Psoas muscle (tissue), 8 donors: ENCODE measurements around the gene PLGRKT. TPM values are rescaled to one million over a fixed set of nuclear protein-coding genes. Genes with fewer than 3 reads are reported as not detected.
A peak's percentile ranks its signal among the peaks of the same experiment; 100 is the strongest.

Experiments used
- ATAC-seq, 4 donors: fragments of 200-7000 bp; cut with Tn5 transposase; one replicate each; pipeline ENCODE4 v1.9.1; 2020; ENCODE audit warnings: moderate library complexity in 3 of 4, mild to moderate bottlenecking in 2 of 4
- DNase-seq, 2 donors: peaks; one replicate each; pipeline ENCODE4 v3.0.0-alpha.2; 2020
- H3K27ac ChIP-seq: fragments of 200-600 bp; one replicate; pipeline ENCODE4 v1.8.0; 2022
- H3K27me3 ChIP-seq, 3 donors: fragments of 200-600 bp in 1 of 3; one replicate each; pipeline versions ENCODE4 v1.6.1 to v1.8.0; 2013 to 2022; ENCODE audit warnings: low read length in 2 of 3, mild to moderate bottlenecking in 2 of 3, moderate library complexity in 1 of 3; ENCODE audit not compliant: insufficient read depth in 3 of 3
- H3K36me3 ChIP-seq, 2 donors: fragments of 200-600 bp in 1 of 2; one replicate each; pipeline versions ENCODE4 v1.6.1 to v1.8.0; 2013 to 2022; ENCODE audit warnings: low read depth in 1 of 2, mild to moderate bottlenecking in 1 of 2, moderate library complexity in 1 of 2; ENCODE audit not compliant: insufficient read depth in 1 of 2
- H3K4me1 ChIP-seq: fragments of 200-600 bp; one replicate; pipeline ENCODE4 v1.8.0; 2022
- H3K4me3 ChIP-seq: fragments of 200-600 bp; one replicate; pipeline ENCODE4 v1.8.0; 2022; ENCODE audit warnings: mild to moderate bottlenecking
- H3K9me3 ChIP-seq: fragments of 200-600 bp; one replicate; pipeline ENCODE4 v1.8.0; 2022
- WGBS, 3 donors: extraction: QIAGEN DNeasy Blood & Tissue Kit; methylation state at CpG; one replicate each; pipeline versions ENCODE4 v1.1.6 to v1.1.7; 2013; 5-methylcytosine and 5-hydroxymethylcytosine counted together
- intact Hi-C, 2 donors: fragments of 100-400 bp; cut with DNase I; formaldehyde crosslinking; loops; one replicate each; pipeline versions ENCODE4 v1.11.0 to v1.14.2; 2022
- polyA plus RNA-seq, 3 donors: library from polyadenylated mRNA; stranded (reverse); fragments of 200-250 nt; gene quantifications; one replicate each; pipeline ENCODE4 v1.2.3, GENCODE V29; 2013
- total RNA-seq, 4 donors: library from RNA; stranded (reverse); fragmentation: NEBNext Ultra II Directional in 2 of 4; extraction: Animal tissue kit (Norgen Biotek cat#: 25700) in 2 of 4; gene quantifications; one replicate each; pipeline versions ENCODE4 v1.2.1 to v1.2.4, GENCODE V29; 2021 to 2023
- TF ChIP-seq, protein P1 (sequence below): fragments of 200-600 bp; IDR thresholded peaks from one replicate; pipeline ENCODE4 v1.8.0; 2022; ENCODE audit warnings: antibody characterized with exemption
- donor health status: healthy with polysubstance abuse.
- donor health status: DM: no; HTN: no; CAD: no; lungs with moderate emphysema.
- donor health status: Bipolar disorder and iron deficiency.
- donor health status: healthy.
- donor health status: DM: yes; HTN: yes; CAD: no.
- donor health status: DM: no; HTN: no; CAD: no.
- donor health status: DM: no; HTN: no; CAD: no.
- donor health status: DM: yes; HTN: yes; CAD: no.

The PLGRKT gene
- total and polyA plus RNA-seq, 7 donors, result 21.4 to 50.4 (median 26.4) TPM

- Histone ChIP-seq H3K4me3 (no peak overlapping the region), H3K36me3 (peaks cover 0 to 29% of the 10 kb centered on the region in 2 donors), H3K4me1 (no peaks in the 10 kb centered on the region), H3K9me3 (no peaks in the 10 kb centered on the region), H3K27me3 (no peaks in the 10 kb centered on the region), H3K27ac (no peak overlapping the region)
- TF ChIP-seq, protein P1, sequence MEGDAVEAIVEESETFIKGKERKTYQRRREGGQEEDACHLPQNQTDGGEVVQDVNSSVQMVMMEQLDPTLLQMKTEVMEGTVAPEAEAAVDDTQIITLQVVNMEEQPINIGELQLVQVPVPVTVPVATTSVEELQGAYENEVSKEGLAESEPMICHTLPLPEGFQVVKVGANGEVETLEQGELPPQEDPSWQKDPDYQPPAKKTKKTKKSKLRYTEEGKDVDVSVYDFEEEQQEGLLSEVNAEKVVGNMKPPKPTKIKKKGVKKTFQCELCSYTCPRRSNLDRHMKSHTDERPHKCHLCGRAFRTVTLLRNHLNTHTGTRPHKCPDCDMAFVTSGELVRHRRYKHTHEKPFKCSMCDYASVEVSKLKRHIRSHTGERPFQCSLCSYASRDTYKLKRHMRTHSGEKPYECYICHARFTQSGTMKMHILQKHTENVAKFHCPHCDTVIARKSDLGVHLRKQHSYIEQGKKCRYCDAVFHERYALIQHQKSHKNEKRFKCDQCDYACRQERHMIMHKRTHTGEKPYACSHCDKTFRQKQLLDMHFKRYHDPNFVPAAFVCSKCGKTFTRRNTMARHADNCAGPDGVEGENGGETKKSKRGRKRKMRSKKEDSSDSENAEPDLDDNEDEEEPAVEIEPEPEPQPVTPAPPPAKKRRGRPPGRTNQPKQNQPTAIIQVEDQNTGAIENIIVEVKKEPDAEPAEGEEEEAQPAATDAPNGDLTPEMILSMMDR, result no peak
- intact Hi-C loops, result loop anchor here in 1 of 2 donors (10.0 kb wide), 2 partner anchors 405 to 685 kb away; partner anchors contain the start of genes AK3 and ERMP1
- ATAC-seq (no peak), DNase-seq (no peak)
- 82 to 88% (median 86%) methylated on average over 10 of the region's 10 CpGs for WGBS, 3 donors
Measured at GRCh38 chr9:5429873-5430564, 7.7 kb downstream of the PLGRKT start.

DNA sequence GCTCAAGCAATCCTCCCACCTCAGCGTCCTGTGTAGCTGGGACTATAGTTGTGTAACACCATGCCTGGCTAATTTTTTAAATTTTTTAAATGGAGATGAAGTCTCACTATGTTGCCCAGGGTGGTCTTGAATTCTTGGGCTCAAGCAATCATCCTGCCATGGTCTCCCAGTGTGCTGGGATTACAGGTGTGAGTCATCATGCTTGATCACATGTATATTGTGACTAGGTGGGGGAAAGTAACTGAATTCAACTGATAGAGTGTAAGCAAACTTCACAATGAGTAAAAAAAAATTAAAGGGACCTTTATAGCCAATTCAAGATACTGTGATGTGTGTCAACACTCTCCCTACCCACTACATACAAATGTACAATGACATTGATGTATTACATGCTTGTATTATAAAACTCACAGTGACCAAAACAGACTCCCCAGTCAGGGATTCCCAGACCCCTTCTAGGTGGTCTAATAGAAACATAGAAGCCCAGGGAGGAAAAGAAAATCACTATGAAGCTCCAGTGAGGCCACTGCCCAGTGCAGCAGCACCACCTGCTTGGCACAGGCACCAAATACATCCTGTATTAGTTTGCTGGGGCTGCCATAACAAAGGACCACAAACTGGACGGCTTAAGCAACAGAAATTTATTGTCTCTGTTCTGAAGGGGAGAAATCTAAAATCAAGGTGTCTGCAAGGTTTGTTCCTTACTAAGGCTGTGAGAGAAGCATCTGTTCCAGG lies 8.8 kb downstream of the PLGRKT start:
- TF ChIP-seq, protein P1, result no peak
- ATAC-seq (peak in 1 of 4 donors; percentile 42), DNase-seq (no peak)
- Histone ChIP-seq H3K4me3 (no peak overlapping the region), H3K36me3 (peaks cover 0 to 27% of the 10 kb centered on the region in 2 donors), H3K27me3 (no peaks in the 10 kb centered on the region), H3K27ac (no peak overlapping the region), H3K9me3 (no peaks in the 10 kb centered on the region), H3K4me1 (no peaks in the 10 kb centered on the region)
- 87 to 92% (median 91%) methylated on average over 2 of the region's 2 CpGs for WGBS, 3 donors
- intact Hi-C loops, result no loop called here

- Histone ChIP-seq H3K4me3 (no peak overlapping the region), H3K4me1 (no peaks in the 10 kb centered on the region), H3K9me3 (no peaks in the 10 kb centered on the region), H3K27me3 (no peaks in the 10 kb centered on the region), H3K27ac (no peak overlapping the region), H3K36me3 (peaks cover 0 to 27% of the 10 kb centered on the region in 2 donors)
- intact Hi-C loops, result no loop called here
- ATAC-seq, result no peak
- DNase-seq, result no peak
- TF ChIP-seq, protein P1, result no peak
- 78 to 84% (median 81%) methylated on average over 3 of the region's 3 CpGs for whole genome bisulfite sequencing, 3 donors
Measured at GRCh38 chr9:5428172-5428571, 9.6 kb downstream of the PLGRKT start.

DNA sequence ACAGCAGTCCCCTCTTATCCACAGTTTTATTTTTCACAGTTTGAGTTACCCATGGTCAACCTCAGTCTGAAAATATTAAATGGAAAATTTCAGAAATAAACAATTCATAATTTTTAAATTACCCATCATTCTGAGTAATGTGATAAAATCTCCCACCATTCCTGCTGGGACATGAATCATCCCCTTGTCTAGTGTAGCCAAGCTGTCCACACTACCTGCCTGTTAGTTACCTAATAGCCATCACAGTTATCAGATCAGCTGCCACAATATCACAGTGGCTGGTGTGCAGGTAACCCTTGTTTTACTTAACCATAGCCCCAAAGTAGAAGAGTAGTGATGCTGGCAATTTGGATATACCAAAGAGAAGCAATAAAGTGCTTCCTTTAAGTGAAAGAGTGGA lies 10.7 kb downstream of the PLGRKT start:
- intact Hi-C loops, result no loop called here
- Histone ChIP-seq H3K27me3 (no peaks in the 10 kb centered on the region), H3K36me3 (peaks cover 0 to 22% of the 10 kb centered on the region in 2 donors), H3K4me1 (no peaks in the 10 kb centered on the region), H3K9me3 (no peaks in the 10 kb centered on the region), H3K4me3 (no peak overlapping the region), H3K27ac (no peak overlapping the region)
- ATAC-seq (no peak), DNase-seq (no peak)
- TF ChIP-seq, protein P1, result no peak
